Endodermal cell (in vitro differentiated cells): ENCODE data around the gene SPHKAP. TPM values are rescaled to one million over a fixed set of nuclear protein-coding genes. Genes with fewer than 3 reads are reported as not detected.
A peak's percentile ranks its signal among the peaks of the same experiment; 100 is the strongest.
"Not testable (repeated sequence)": the region's sequence is repeated elsewhere in the genome, so short reads cannot be mapped to it uniquely, and the experiment has no call there.

Experiments
- DNase-seq: peaks from one replicate; pipeline ENCODE4 v3.0.0-alpha.2; 2017
- H3K27ac ChIP-seq: 2 replicates; pipeline ENCODE4 v1.5.1; 2013; ENCODE audit warnings: mild to moderate bottlenecking, low read depth, low read length, moderate library complexity
- H3K27me3 ChIP-seq: 2 replicates; pipeline ENCODE4 v1.6.1; 2013; ENCODE audit warnings: mild to moderate bottlenecking, low read length, moderate library complexity; ENCODE audit not compliant: insufficient read depth, control insufficient read depth, poor library complexity, severe bottlenecking
- H3K36me3 ChIP-seq: 2 replicates; pipeline ENCODE4 v1.7.0; 2013; ENCODE audit warnings: mild to moderate bottlenecking, low read length, moderate library complexity; ENCODE audit not compliant: control insufficient read depth, insufficient read depth
- H3K4me1 ChIP-seq: one replicate; pipeline ENCODE4 v1.7.0; 2013; ENCODE audit warnings: low read length; ENCODE audit not compliant: control insufficient read depth, insufficient read depth
- H3K4me3 ChIP-seq: 2 replicates; pipeline ENCODE4 v1.5.1; 2013; ENCODE audit warnings: mild to moderate bottlenecking, low read length, moderate library complexity
- H3K9ac ChIP-seq: 2 replicates; pipeline ENCODE4 v1.6.1; 2013; ENCODE audit warnings: mild to moderate bottlenecking, low read length, moderate library complexity; ENCODE audit not compliant: poor library complexity, severe bottlenecking; ENCODE audit errors: extremely low read depth
- H3K9me3 ChIP-seq: 2 replicates; pipeline ENCODE4 v1.6.1; 2013; ENCODE audit warnings: mild to moderate bottlenecking, low read length, moderate library complexity; ENCODE audit not compliant: control insufficient read depth
- H3K27ac Mint-ChIP-seq: 2 replicates; pipeline ENCODE4 v1.8.0; 2020; ENCODE audit warnings: mixed read lengths
- H3K27me3 Mint-ChIP-seq: 2 replicates; pipeline ENCODE4 v1.8.0; 2021; ENCODE audit warnings: mild to moderate bottlenecking, mixed read lengths; ENCODE audit not compliant: insufficient read depth
- H3K36me3 Mint-ChIP-seq: 2 replicates; pipeline ENCODE4 v1.8.0; 2020; ENCODE audit warnings: low read depth, mixed read lengths
- H3K4me1 Mint-ChIP-seq: 2 replicates; pipeline ENCODE4 v1.8.0; 2020; ENCODE audit warnings: mixed read lengths
- H3K4me3 Mint-ChIP-seq: 2 replicates; pipeline ENCODE4 v1.8.0; 2020; ENCODE audit warnings: mild to moderate bottlenecking, moderate library complexity, mixed read lengths
- H3K9me3 Mint-ChIP-seq: 2 replicates; pipeline ENCODE4 v1.8.0; 2020; ENCODE audit warnings: mild to moderate bottlenecking, mixed read lengths
- CTCF ChIP-seq: fragments of 200-600 bp; sonication (generic); conservative IDR thresholded peaks from 2 replicates; pipeline ENCODE4 v1.5.0; 2021; ENCODE audit warnings: antibody characterized with exemption, mild to moderate bottlenecking
- WGBS, 2 experiments: methylation state at CpG; one replicate each; pipeline versions ENCODE4 v1.1.5 to v1.1.7; 2013; ENCODE audit warnings: missing lambda C conversion rate in 2 of 2, mixed read lengths in 1 of 2; ENCODE audit not compliant: insufficient coverage in 1 of 2, insufficient read length in 1 of 2; 5-methylcytosine and 5-hydroxymethylcytosine counted together
- total RNA-seq, 2 donors: library from RNA; stranded (reverse); fragmentation: NEBNext Ultra II Directional in 1 of 2; extraction: Animal tissue kit (Norgen Biotek cat#: 25700) in 1 of 2; gene quantifications; 2 replicates in 1 of 2; 3 replicates in 1 of 2; pipeline ENCODE4 v1.2.1, GENCODE V29; 2021

SPHKAP gene
- total RNA-seq, 2 donors from 2014 or later: 0.18 TPM; not detected in 1

GRCh38 chr2:228082571-228082970 lies 98.9 kb downstream of the SPHKAP start:
- Histone ChIP-seq H3K9ac (no peak overlapping the region), H3K4me1 (no peaks in the 10 kb centered on the region), H3K9me3 (no peaks in the 10 kb centered on the region), H3K27me3 (no peaks in the 10 kb centered on the region), H3K36me3 (no peaks in the 10 kb centered on the region), H3K27ac (no peak overlapping the region), H3K4me3 (no peak overlapping the region)
- 85 to 89% methylated on average over 3 of the region's 3 CpGs for WGBS, 2 experiments
- Mint-ChIP-seq H3K4me3 (no peak overlapping the region), H3K4me1 (no peaks in the 10 kb centered on the region), H3K27ac (no peak overlapping the region), H3K36me3 (no peaks in the 10 kb centered on the region), H3K9me3 (no peaks in the 10 kb centered on the region), H3K27me3 (no peaks in the 10 kb centered on the region)
- no peak for DNase-seq
- TF ChIP-seq CTCF: no peak

GRCh38 chr2:228079194-228079593 lies 102.3 kb downstream of the SPHKAP start:
- H3K9me3 Mint-ChIP-seq: no peaks in the 10 kb centered on the region
- no peaks in the 10 kb centered on the region for H3K4me1 ChIP-seq
- no peaks in the 10 kb centered on the region for H3K27me3 ChIP-seq
- no peak overlapping the region for H3K9ac ChIP-seq
- H3K27ac Mint-ChIP-seq: no peak overlapping the region
- 93 to 100% methylated on average over 1 to 3 of the region's 3 CpGs for WGBS, 2 experiments
- H3K4me1 Mint-ChIP-seq: no peaks in the 10 kb centered on the region
- no peak for DNase-seq
- no peak for TF ChIP-seq CTCF
- H3K36me3 Mint-ChIP-seq: no peaks in the 10 kb centered on the region
- H3K27ac ChIP-seq: no peak overlapping the region
- H3K9me3 ChIP-seq: no peaks in the 10 kb centered on the region
- no peaks in the 10 kb centered on the region for H3K27me3 Mint-ChIP-seq
- H3K36me3 ChIP-seq: no peaks in the 10 kb centered on the region
- H3K4me3 Mint-ChIP-seq: no peak overlapping the region
- H3K4me3 ChIP-seq: no peak overlapping the region

- not testable (repeated sequence) for H3K4me3 Mint-ChIP-seq
These were observed 104.8 kb downstream of the SPHKAP start for GRCh38 chr2:228076695-228077094.

GRCh38 chr2:228072669-228073068 lies 108.8 kb downstream of the SPHKAP start:
- no peaks in the 10 kb centered on the region for H3K27me3 Mint-ChIP-seq
- Histone ChIP-seq H3K27me3 (no peaks in the 10 kb centered on the region), H3K4me1 (no peaks in the 10 kb centered on the region), H3K36me3 (no peaks in the 10 kb centered on the region), H3K4me3 (no peak overlapping the region), H3K27ac (no peak overlapping the region), H3K9ac (no peak overlapping the region), H3K9me3 (no peaks in the 10 kb centered on the region)
- H3K36me3 Mint-ChIP-seq: no peaks in the 10 kb centered on the region
- peak; percentile 51 for DNase-seq
- TF ChIP-seq CTCF: no peak
- H3K9me3 Mint-ChIP-seq: no peaks in the 10 kb centered on the region
- H3K27ac Mint-ChIP-seq: no peak overlapping the region
- no peak overlapping the region for H3K4me3 Mint-ChIP-seq
- WGBS, 2 experiments: 95 to 97% methylated on average over 3 of the region's 3 CpGs
- no peaks in the 10 kb centered on the region for H3K4me1 Mint-ChIP-seq

More at GRCh38 chr2:228076695-228077094, 104.8 kb downstream of the SPHKAP start:
- H3K9me3 Mint-ChIP-seq, H3K27me3 Mint-ChIP-seq, H3K27ac ChIP-seq, H3K27me3 ChIP-seq, H3K4me1 ChIP-seq, H3K4me3 ChIP-seq, DNase-seq, H3K36me3 Mint-ChIP-seq, H3K36me3 ChIP-seq, H3K9me3 ChIP-seq, H3K9ac ChIP-seq, H3K4me1 Mint-ChIP-seq, H3K27ac Mint-ChIP-seq: not testable (repeated sequence)
- WGBS, 2 experiments: 81% methylated on average over 1 of the region's 1 CpG; no CpG with 5 or more reads in 1 of the 2 experiments
